HCT116 (cell line): ENCODE data around the gene PRRX2. TPM values are rescaled to one million over a fixed set of nuclear protein-coding genes. Genes with fewer than 3 reads are reported as not detected.

Experiments
- ATAC-seq: fragments of 200-7000 bp; cut with Tn5 transposase; 2 replicates; pipeline ENCODE4 v1.9.1; 2020; ENCODE audit warnings: mild to moderate bottlenecking, moderate library complexity
- BruUV-seq: library from RNA; stranded (reverse); fragments of 400-500 nt; replicated peaks from 2 replicates; lab custom pipeline; 2021; lab: Mats Ljungman, UMichigan
- CTCF ChIA-PET: fragments of 300-600 bp; sonication (Branson Sonifier 250); formaldehyde crosslinking; loops from one replicate; lab custom pipeline; 2021; ENCODE audit warnings: antibody characterized with exemption; lab: Charles Lee
- POLR2A ChIA-PET: fragments of 300-600, 350-600 bp; sonication (Branson Sonifier 250); formaldehyde crosslinking; loops from one replicate; lab custom pipeline; 2021; ENCODE audit warnings: antibody characterized with exemption; lab: Charles Lee
- RAD21 ChIA-PET, 2 experiments: fragments of 300-600 bp; sonication (Branson Sonifier 250); formaldehyde crosslinking; loops; one replicate each; lab custom pipeline; 2023; ENCODE audit warnings: low total read pairs in 2 of 2; ENCODE audit not compliant: uncharacterized antibody in 2 of 2, unreplicated experiment in 2 of 2, low non-redundant PET in 1 of 2; lab: Charles Lee
- DNase-seq: peaks from one replicate; pipeline ENCODE4 v3.0.0-alpha.2; 2010; ENCODE audit warnings: low read depth, low spot score
- H2AFZ ChIP-seq: fragments of 200-600 bp; shearing (Covaris generic), sonication (generic); 2 replicates; pipeline ENCODE4 v1.6.1; 2017; ENCODE audit warnings: low read depth, mixed run types, mixed read lengths, antibody characterized with exemption, low read length; ENCODE audit not compliant: poor library complexity, severe bottlenecking
- H3K27ac ChIP-seq: 2 replicates; pipeline ENCODE4 v1.5.1; 2012; ENCODE audit warnings: low read depth, low read length
- H3K27me3 ChIP-seq: fragments of 200-600 bp; sonication (generic); 2 replicates; pipeline ENCODE4 v1.6.1; 2016; ENCODE audit warnings: mixed run types, low read length, mixed read lengths; ENCODE audit not compliant: insufficient read depth
- H3K36me3 ChIP-seq, 2 experiments: fragments of 200-500 bp in 1 of 2; fragments of 200-600 bp in 1 of 2; sonication (Bioruptor generic) in 1 of 2; sonication (generic) in 1 of 2; 2 replicates each; pipeline versions ENCODE4 v1.5.1 to v1.6.1; 2014 to 2016; ENCODE audit warnings: low read length in 2 of 2, inconsistent platforms in 1 of 2, mixed read lengths in 1 of 2, mixed run types in 1 of 2; ENCODE audit not compliant: insufficient read depth in 2 of 2, control insufficient read depth in 1 of 2
- H3K4me1 ChIP-seq, 2 experiments: fragments of 200-600 bp in 1 of 2; sonication (generic) in 1 of 2; 2 replicates each; pipeline versions ENCODE4 v1.5.1 to v1.6.1; 2012 to 2017; ENCODE audit warnings: low read length in 2 of 2, inconsistent platforms in 1 of 2, mild to moderate bottlenecking in 1 of 2, mixed read lengths in 1 of 2, mixed run types in 1 of 2, moderate library complexity in 1 of 2; ENCODE audit not compliant: insufficient read depth in 2 of 2, control insufficient read depth in 1 of 2
- H3K4me2 ChIP-seq: fragments of 200-600 bp; sonication (generic); 2 replicates; pipeline ENCODE4 v1.6.1; 2017; ENCODE audit warnings: mixed run types, low read length, mixed read lengths
- H3K4me3 ChIP-seq, 2 experiments: fragments of 200-600 bp in 1 of 2; sonication (generic) in 1 of 2; replicated peaks in 1 of 2; 2 replicates each; pipeline ENCODE4 v1.5.1; 2011 to 2016; ENCODE audit warnings: low read length in 2 of 2, control low read depth in 1 of 2, low read depth in 1 of 2, mild to moderate bottlenecking in 1 of 2, mixed read lengths in 1 of 2, mixed run types in 1 of 2
- H3K79me2 ChIP-seq: fragments of 200-600 bp; sonication (generic); 2 replicates; pipeline ENCODE4 v1.6.1; 2017; ENCODE audit warnings: mild to moderate bottlenecking, mixed run types, low read length, moderate library complexity, mixed read lengths; ENCODE audit not compliant: insufficient read depth
- H3K9ac ChIP-seq: fragments of 200-600 bp; sonication (generic); 2 replicates; pipeline ENCODE4 v1.6.1; 2016; ENCODE audit warnings: low read length, mixed read lengths
- H3K9me2 ChIP-seq: fragments of 200-600 bp; sonication (generic), shearing (Covaris generic); 2 replicates; pipeline ENCODE4 v1.6.1; 2017; ENCODE audit warnings: mixed run types, mild to moderate bottlenecking, moderate library complexity; ENCODE audit not compliant: insufficient read depth
- H3K9me3 ChIP-seq, 2 experiments: fragments of 200-500 bp in 1 of 2; fragments of 200-600 bp in 1 of 2; sonication (Bioruptor generic) in 1 of 2; sonication (generic) in 1 of 2; 2 replicates each; pipeline ENCODE4 v1.6.1; 2014 to 2017; ENCODE audit warnings: low read length in 2 of 2, mixed read lengths in 2 of 2, inconsistent platforms in 1 of 2, low read depth in 1 of 2, mild to moderate bottlenecking in 1 of 2, mixed run types in 1 of 2, moderate library complexity in 1 of 2; ENCODE audit not compliant: control insufficient read depth in 1 of 2, insufficient read depth in 1 of 2
- H4K20me1 ChIP-seq: fragments of 200-600 bp; sonication (generic), shearing (Covaris generic); 2 replicates; pipeline ENCODE4 v1.6.1; 2017; ENCODE audit warnings: mixed run types, mild to moderate bottlenecking, moderate library complexity; ENCODE audit not compliant: insufficient read depth
- CTCF ChIP-seq, 3 experiments: fragments of 200-600 bp in 1 of 3; sonication (generic) in 1 of 3; IDR thresholded peaks in 2 of 3; conservative IDR thresholded peaks in 1 of 3; 2 replicates each; pipeline ENCODE4 v1.5.1; 2012 to 2017; ENCODE audit warnings: low read depth in 2 of 3, low read length in 2 of 3, antibody characterized with exemption in 1 of 3, borderline replicate concordance in 1 of 3, control low read depth in 1 of 3, mild to moderate bottlenecking in 1 of 3, mixed read lengths in 1 of 3, mixed run types in 1 of 3, moderate library complexity in 1 of 3; ENCODE audit not compliant: insufficient read depth in 1 of 3
- EGR1 ChIP-seq: IDR thresholded peaks from 2 replicates; pipeline ENCODE4 v1.6.1; 2012; ENCODE audit warnings: low read depth
- ELF1 ChIP-seq: IDR thresholded peaks from 2 replicates; pipeline ENCODE4 v1.6.1; 2012; ENCODE audit warnings: low read depth, borderline replicate concordance
- JUND ChIP-seq: IDR thresholded peaks from 2 replicates; pipeline ENCODE4 v1.6.1; 2012
- REST ChIP-seq: IDR thresholded peaks from 2 replicates; pipeline ENCODE4 v1.6.1; 2012; ENCODE audit warnings: low read depth
- SP1 ChIP-seq: IDR thresholded peaks from 2 replicates; pipeline ENCODE4 v1.6.1; 2012; ENCODE audit warnings: low read depth
- ZBTB33 ChIP-seq: IDR thresholded peaks from 2 replicates; pipeline ENCODE4 v1.6.1; 2011; ENCODE audit warnings: mild to moderate bottlenecking, low read length, moderate library complexity; ENCODE audit not compliant: insufficient replicate concordance; ENCODE audit errors: extremely low read depth
- intact Hi-C: fragments of 100-400 bp; cut with micrococcal nuclease; formaldehyde crosslinking; loops from 2 replicates; pipeline ENCODE4 v1.10.0; 2022
- total RNA-seq: library from RNA; stranded (reverse); gene quantifications from one replicate; pipeline ENCODE4 v1.2.1, GENCODE V29; 2021; ENCODE audit not compliant: unreplicated experiment

PRRX2 gene
- total RNA-seq, 1 experiment from 2014 or later, result 25.5 TPM

- no peak for TF ChIP-seq JUND
- TF ChIP-seq SP1, result no peak
- no peak for TF ChIP-seq EGR1
- TF ChIP-seq CTCF (IDR thresholded peaks at IDR 0.05 in 2 of 3, conservative IDR thresholded peaks at IDR 0.05 in 1 of 3; ENCODE audit: borderline replicate concordance in 1 of 3, insufficient read depth in 1 of 3, low read depth in 2 of 3, low read length in 2 of 3), result no peak
- TF ChIP-seq ZBTB33, result no peak
- TF ChIP-seq ELF1, result no peak
- no peak for TF ChIP-seq REST
- no peak for ATAC-seq
- POLR2A ChIA-PET, result no interaction called here
- CTCF ChIA-PET, result no interaction called here
- Histone ChIP-seq H3K9me3 (no peaks in the 10 kb centered on the region), H2AFZ (no peak overlapping the region), H3K4me3 (no peak overlapping the region), H3K36me3 (peaks cover 38 to 69% of the 10 kb centered on the region in 2 experiments), H3K27me3 (no peaks in the 10 kb centered on the region), H3K9ac (no peak overlapping the region), H3K9me2 (no peaks in the 10 kb centered on the region), H3K4me1 (peaks cover 11 to 23% of the 10 kb centered on the region in 2 experiments), H4K20me1 (peaks cover 20% of the 10 kb centered on the region; the same call in 1 of the 2 replicates), H3K79me2 (peaks cover 91% of the 10 kb centered on the region), H3K27ac (no peak overlapping the region; the same call in 1 of the 2 replicates), H3K4me2 (no peak overlapping the region)
- intact Hi-C loops, result no loop called here
- RAD21 ChIA-PET, result no interaction called here
- DNase-seq, result no peak
- BruUV-seq, result no TSS peak
These were observed 33.7 kb upstream of the PRRX2 start for GRCh38 chr9:129631674-129632129.
